Cerebellar cortex (tissue), 1 donor: ENCODE data around the gene MEAK7.

Experiments
- DNase-seq: peaks from one replicate; pipeline ENCODE4 v3.0.0-alpha.2; 2015; ENCODE audit warnings: low spot score

The MEAK7 gene

DNA sequence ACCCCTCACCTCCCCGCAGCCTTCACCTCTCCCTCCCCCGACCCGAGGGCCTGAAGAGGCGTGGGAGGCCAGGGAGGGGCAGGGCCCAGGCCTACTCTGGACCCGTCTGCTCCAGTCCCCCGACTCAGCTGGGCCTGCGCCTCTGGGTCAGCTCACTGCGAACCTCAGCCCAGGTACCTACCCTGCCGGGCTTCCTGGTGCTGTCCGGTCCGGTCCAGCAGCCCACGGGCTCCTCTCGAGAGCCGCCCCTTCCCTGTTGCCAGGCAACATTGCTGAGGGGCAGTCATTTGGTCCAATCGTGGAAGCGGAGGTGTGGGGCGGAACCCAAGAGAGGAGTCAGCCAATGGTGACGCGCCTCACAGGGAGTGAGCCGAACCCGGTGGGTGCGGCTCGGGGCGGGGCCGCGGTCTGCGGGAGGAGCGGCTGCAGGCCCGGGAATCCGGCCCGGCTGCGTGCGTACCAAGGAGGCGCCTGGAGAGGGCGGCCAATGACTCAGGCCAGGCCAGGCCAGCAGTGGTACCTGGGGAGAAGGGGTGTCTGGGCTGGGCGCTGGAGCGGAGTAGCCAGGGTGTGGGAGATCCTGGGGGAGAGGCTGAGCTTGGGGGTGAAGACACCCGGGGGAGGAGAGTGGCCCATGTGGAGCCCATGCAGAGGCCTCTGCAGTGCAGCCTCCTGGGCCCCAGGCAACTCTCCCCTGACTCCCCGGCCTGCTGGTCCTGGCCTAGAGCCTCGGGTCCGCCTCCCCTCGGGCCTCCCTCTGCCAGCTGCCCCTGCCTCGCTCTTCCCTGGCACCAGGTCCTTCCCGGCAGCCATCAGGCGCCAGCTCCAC is at the start of gene MEAK7:
Gene MEAK7 (minus strand): TSS at position 240 of the 829 bp plus-strand sequence. CDS start 6,573 bp downstream, outside the sequence.
- peak; percentile 99 for DNase-seq

DNA sequence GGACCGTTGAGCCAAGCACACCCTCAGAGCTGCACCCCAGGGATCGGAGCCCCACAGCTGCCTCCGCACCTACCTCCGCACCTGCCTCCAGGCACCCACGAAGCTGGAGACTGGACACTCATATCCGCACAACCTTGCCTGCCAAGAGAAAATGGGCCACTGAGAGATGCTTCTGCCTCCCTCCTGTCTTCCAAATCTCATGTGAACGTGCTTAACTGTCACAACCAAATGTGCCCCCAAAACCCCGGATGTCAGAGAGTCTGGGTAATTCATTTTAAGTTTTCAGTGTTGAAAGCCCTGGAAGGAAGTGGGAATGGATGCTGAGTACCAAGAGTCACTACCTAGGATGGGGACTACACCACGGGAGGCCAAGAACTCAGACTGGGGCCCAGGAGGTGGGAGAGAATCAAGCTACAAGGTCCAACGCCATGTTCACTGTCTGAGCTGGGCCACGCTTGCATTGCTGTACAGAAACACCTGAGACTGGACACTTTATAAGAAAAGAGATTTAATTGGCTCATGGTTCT is 49.5 kb upstream of the MEAK7 start:
- no peak for DNase-seq

DNA sequence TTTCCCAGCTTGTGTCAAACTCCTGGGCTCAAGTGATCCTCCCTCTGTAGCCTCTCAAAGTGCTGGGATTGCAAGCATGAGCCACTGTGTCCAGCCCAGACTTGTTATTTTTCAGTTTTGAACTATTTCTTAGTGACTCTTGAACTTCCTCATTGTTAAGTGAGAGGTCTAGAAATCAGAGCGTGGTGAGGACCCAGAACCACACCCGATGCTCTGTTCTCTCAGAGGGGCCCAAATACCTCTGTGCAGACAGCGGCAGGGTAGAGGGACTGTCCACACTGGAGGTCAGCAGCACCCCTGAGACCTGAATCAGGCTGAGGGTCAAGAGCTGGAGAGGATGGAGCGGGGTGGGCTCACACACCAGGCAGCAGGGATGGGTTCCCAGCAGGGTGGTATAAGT is 47.7 kb upstream of the MEAK7 start:
- no peak for DNase-seq

GRCh38 chr16:84550096-84550495 is 45.6 kb upstream of the MEAK7 start:
- DNase-seq, result no peak

GRCh38 chr16:84548971-84549844 is 44.7 kb upstream of the MEAK7 start:
- no peak for DNase-seq

DNA sequence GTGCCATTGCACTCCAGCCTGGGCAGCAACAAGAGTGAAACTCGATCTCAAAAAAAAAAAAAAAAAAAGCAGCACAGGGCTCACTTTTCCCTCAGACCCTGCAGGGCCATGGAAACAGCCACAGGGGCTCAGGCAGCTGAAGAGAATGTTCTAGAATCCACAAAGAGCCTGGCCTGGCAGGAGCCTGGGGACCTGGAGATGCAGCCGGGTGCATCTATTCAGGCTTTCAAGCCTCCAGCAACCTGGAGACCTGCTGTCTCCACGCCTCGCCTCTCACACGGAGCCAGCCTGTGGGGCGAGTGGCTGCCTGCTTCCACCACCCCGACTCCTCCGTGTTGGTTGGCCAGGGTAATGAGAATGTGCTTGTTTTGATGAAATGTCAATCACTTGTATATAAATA is 44.0 kb upstream of the MEAK7 start:
- DNase-seq, result no peak

GRCh38 chr16:84547546-84548061 is 43.1 kb upstream of the MEAK7 start:
- no peak for DNase-seq

- no peak for DNase-seq
Measured at GRCh38 chr16:84546669-84547545, 42.4 kb upstream of the MEAK7 start.

DNA sequence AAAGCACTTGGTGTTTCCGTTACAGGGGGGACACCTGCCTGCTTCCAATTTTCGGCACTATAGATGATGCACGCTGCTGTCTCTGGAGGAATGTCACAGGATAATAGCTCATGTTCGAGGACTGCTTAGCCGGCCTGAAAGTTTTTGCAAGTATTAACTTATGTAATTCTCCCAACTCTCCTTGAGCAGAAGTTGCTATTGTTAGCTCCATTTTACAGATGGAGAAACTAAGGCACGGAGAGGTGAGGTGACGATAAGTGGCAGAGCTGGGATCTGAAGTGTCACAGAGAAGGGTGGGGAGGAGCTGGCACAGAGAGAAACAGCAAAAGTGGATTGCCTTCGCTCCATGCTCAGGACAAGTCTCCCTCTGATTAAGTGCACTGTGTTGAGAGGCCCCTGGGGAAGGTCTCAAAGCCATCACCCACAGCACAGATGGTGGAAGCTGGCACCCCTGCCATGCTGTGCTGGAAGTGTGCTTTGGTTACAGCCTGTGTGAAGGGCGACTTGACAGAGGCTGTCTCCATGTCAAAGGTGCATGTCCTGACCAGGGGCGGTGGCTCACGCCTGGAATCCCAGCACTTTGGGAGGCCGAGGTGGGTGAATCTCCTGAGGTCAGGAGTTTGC is 40.8 kb upstream of the MEAK7 start:
- DNase-seq, result no peak

GRCh38 chr16:84544031-84544773 is 39.7 kb upstream of the MEAK7 start:
- no peak for DNase-seq

GRCh38 chr16:84543253-84543652 is 38.8 kb upstream of the MEAK7 start:
- no peak for DNase-seq

DNA sequence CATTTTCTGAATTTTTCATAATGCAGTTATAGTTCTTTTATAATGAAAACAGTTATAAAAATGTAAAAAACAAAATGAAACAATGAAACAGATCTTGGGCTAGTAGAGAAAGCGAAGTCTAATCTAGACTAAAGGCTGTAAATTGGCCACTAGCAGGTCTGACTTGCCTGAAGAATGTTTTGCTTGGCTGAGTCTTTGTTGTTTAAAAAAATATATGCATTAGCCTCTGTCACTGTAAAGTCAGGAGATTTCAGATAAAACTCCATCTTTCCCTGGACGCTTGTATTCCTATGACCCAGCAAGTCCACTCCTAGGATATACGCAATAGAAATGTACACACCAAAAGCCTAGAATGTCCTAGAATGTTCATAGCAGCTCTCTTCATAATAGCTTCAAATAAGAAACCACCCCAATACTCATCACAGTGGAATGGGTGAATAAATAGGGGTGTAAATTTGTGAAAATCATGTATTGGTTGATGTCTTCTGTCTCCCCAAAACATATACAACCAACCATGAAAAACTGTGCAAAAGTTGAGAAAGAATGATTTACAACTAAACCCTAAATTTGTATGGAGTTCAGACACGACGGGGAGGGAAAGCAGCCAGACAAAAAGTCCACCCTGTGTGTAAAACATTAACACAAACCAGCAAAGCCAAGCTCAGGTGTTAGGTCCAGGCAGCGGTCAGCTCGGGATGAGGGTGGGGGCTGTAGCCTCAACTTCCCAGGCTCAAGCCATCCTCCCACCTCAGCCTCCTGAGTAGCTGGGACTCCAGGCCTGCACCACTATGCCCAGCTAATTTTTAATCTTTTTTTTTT is 37.7 kb upstream of the MEAK7 start:
- DNase-seq, result no peak

GRCh38 chr16:84540194-84540593 is 35.7 kb upstream of the MEAK7 start:
- no peak for DNase-seq

GRCh38 chr16:84538222-84538840 is 33.9 kb upstream of the MEAK7 start:
- no peak for DNase-seq

GRCh38 chr16:84537491-84538151 is 33.2 kb upstream of the MEAK7 start:
- no peak for DNase-seq

GRCh38 chr16:84535851-84536250 is 31.4 kb upstream of the MEAK7 start:
- no peak for DNase-seq

DNA sequence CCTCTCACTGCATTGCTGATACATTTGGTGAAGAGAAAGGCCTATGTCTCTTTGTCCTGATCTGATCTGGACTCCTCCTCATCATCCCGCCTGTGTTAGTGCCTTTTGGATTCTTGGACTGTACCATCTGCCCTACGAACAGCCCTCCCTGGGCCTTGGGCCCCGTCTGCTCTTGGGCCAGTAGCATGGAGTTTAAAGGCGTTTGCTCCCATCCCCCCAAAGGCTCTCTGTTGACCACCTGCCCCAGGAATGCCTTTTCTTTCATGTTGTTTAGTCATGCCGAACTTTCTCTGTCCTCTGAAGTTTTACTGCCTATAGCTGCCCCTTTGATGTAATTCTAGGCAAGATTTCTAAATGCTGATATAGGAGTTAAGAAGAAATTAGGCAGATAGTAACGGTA is 30.9 kb upstream of the MEAK7 start:
- no peak for DNase-seq

DNA sequence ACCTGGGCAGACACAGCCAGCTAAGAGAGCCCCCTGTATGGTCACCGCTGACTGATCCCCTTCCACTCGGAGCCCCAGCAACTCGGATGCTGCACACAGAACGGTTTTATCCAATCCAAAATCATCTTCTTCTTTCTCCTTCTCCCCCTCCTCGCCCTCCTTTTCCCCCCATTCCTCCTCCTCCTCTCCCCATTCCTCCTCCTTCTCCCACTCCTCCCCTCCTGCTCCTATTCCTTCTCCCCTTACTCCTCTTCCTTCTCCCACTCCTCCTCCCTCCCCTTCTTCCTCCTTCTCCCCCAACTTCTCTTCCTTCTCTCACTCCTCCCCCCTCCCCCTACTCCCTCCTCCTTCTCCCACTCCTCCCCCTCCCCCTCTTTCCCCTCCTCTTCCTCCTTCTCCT is 30.4 kb upstream of the MEAK7 start:
- no peak for DNase-seq
